H1 (cell line): ENCODE data around the gene CDC27. TPM values are rescaled to one million over a fixed set of nuclear protein-coding genes. Genes with fewer than 3 reads are reported as not detected.

Experiments used
- CTCF ChIA-PET: fragments of 300-600 bp; sonication (Branson Sonifier 250); formaldehyde crosslinking; loops from one replicate; lab custom pipeline; 2021; ENCODE audit not compliant: partially characterized antibody; lab: Charles Lee
- POLR2A ChIA-PET: fragments of 300-600 bp; sonication (Branson Sonifier 250); formaldehyde crosslinking; loops from one replicate; lab custom pipeline; 2021; ENCODE audit warnings: inconsistent platforms; ENCODE audit not compliant: partially characterized antibody; lab: Charles Lee
- DNase-seq, 2 experiments: peaks; one replicate each; pipeline versions ENCODE4 v3.0.0 to v3.0.0-alpha.2; 2010 to 2022; ENCODE audit warnings: low spot score in 2 of 2, low read depth in 1 of 2, mixed read lengths in 1 of 2
- FAIRE-seq: peaks from 2 replicates; lab custom pipeline; 2011; peaks lifted over from hg19 to GRCh38; lab: Jason Lieb, UNC
- H2AFZ ChIP-seq: 2 replicates; pipeline ENCODE4 v1.8.1; 2012; ENCODE audit warnings: low read length, inconsistent platforms
- H2AK5ac ChIP-seq: 2 replicates; pipeline ENCODE4 v1.6.1; 2013; ENCODE audit warnings: low read depth, low read length
- H2BK120ac ChIP-seq: replicated peaks from 2 replicates; pipeline ENCODE3; 2013; ENCODE audit warnings: low read depth, low read length, inconsistent platforms
- H2BK12ac ChIP-seq: 2 replicates; pipeline ENCODE4 v1.6.1; 2013; ENCODE audit warnings: low read depth, low read length
- H2BK15ac ChIP-seq: 2 replicates; pipeline ENCODE4 v1.6.1; 2013; ENCODE audit warnings: low read length
- H2BK20ac ChIP-seq: 2 replicates; pipeline ENCODE4 v1.6.1; 2013; ENCODE audit warnings: low read length
- H2BK5ac ChIP-seq: 2 replicates; pipeline ENCODE4 v1.6.1; 2013; ENCODE audit warnings: low read depth, low read length
- H3K14ac ChIP-seq: 2 replicates; pipeline ENCODE4 v1.6.1; 2013; ENCODE audit warnings: inconsistent platforms; ENCODE audit not compliant: insufficient read length
- H3K18ac ChIP-seq: 2 replicates; pipeline ENCODE4 v1.6.1; 2013; ENCODE audit warnings: low read length; ENCODE audit errors: extremely low read depth
- H3K23ac ChIP-seq: 2 replicates; pipeline ENCODE4 v1.6.1; 2013; ENCODE audit warnings: inconsistent platforms; ENCODE audit not compliant: insufficient read length
- H3K23me2 ChIP-seq: 2 replicates; pipeline ENCODE4 v1.6.1; 2013; ENCODE audit warnings: low read depth, low read length
- H3K27ac ChIP-seq: 2 replicates; pipeline ENCODE4 v1.6.1; 2011; ENCODE audit warnings: low read depth, low read length, inconsistent platforms
- H3K27me3 ChIP-seq, 4 experiments: replicated peaks in 1 of 4; 1 replicate in 1 of 4; 2 replicates in 3 of 4; pipeline versions ENCODE4 v1.6.1 to v1.8.1; 2011 to 2013; ENCODE audit warnings: low read length in 3 of 4, mild to moderate bottlenecking in 3 of 4, inconsistent platforms in 2 of 4, mixed read lengths in 2 of 4, moderate library complexity in 1 of 4; ENCODE audit not compliant: control insufficient read depth in 3 of 4, insufficient read depth in 3 of 4; ENCODE audit errors: extremely low read depth in 1 of 4
- H3K36me3 ChIP-seq, 4 experiments: 2 replicates each; pipeline versions ENCODE4 v1.6.1 to v1.8.1; 2011 to 2013; ENCODE audit warnings: mild to moderate bottlenecking in 4 of 4, low read length in 3 of 4, moderate library complexity in 2 of 4, control low read depth in 1 of 4, inconsistent platforms in 1 of 4; ENCODE audit not compliant: insufficient read depth in 4 of 4, control insufficient read depth in 2 of 4
- H3K4ac ChIP-seq: replicated peaks from 2 replicates; pipeline ENCODE3; 2013; ENCODE audit warnings: low read length, low read depth, mixed read lengths, inconsistent platforms; ENCODE audit not compliant: insufficient read length
- H3K4me1 ChIP-seq, 4 experiments: replicated peaks in 1 of 4; 1 replicate in 1 of 4; 2 replicates in 3 of 4; pipeline versions ENCODE4 v1.6.1 to v1.8.1; 2011 to 2013; ENCODE audit warnings: low read length in 3 of 4, inconsistent platforms in 2 of 4, mixed read lengths in 1 of 4; ENCODE audit not compliant: insufficient read depth in 4 of 4, control insufficient read depth in 3 of 4
- H3K4me2 ChIP-seq, 2 experiments: 2 replicates each; pipeline versions ENCODE4 v1.6.1 to v1.8.1; 2011 to 2013; ENCODE audit warnings: low read depth in 2 of 2, low read length in 2 of 2, control low read depth in 1 of 2, inconsistent platforms in 1 of 2, mild to moderate bottlenecking in 1 of 2; ENCODE audit not compliant: insufficient read depth in 1 of 2
- H3K4me3 ChIP-seq, 4 experiments: fragments of 200-600, 300-600 bp in 1 of 4; sonication (generic), shearing (Covaris generic), sonication (Bioruptor Twin) in 1 of 4; 2 replicates each; pipeline versions ENCODE4 v1.5.1 to v1.8.1; 2011 to 2016; ENCODE audit warnings: low read length in 4 of 4, low read depth in 3 of 4, control low read depth in 2 of 4, inconsistent platforms in 2 of 4, mild to moderate bottlenecking in 2 of 4, mixed read lengths in 1 of 4, moderate library complexity in 1 of 4; ENCODE audit not compliant: insufficient read depth in 2 of 4; ENCODE audit errors: extremely low read depth in 1 of 4
- H3K56ac ChIP-seq: replicated peaks from 2 replicates; pipeline ENCODE3; 2013; ENCODE audit warnings: low read depth, mild to moderate bottlenecking, mixed read lengths, low read length, inconsistent platforms; ENCODE audit not compliant: insufficient read length
- H3K79me1 ChIP-seq: 2 replicates; pipeline ENCODE4 v1.6.1; 2013; ENCODE audit warnings: low read depth, low read length, control low read depth
- H3K79me2 ChIP-seq, 2 experiments: 2 replicates each; pipeline versions ENCODE4 v1.6.1 to v1.8.1; 2012 to 2013; ENCODE audit warnings: low read length in 2 of 2, mild to moderate bottlenecking in 2 of 2, inconsistent platforms in 1 of 2; ENCODE audit not compliant: insufficient read depth in 2 of 2, control insufficient read depth in 1 of 2
- H3K9ac ChIP-seq, 4 experiments: replicated peaks in 1 of 4; 1 replicate in 1 of 4; 2 replicates in 3 of 4; pipeline versions ENCODE4 v1.6.1 to v1.8.1; 2011 to 2013; ENCODE audit warnings: low read depth in 3 of 4, low read length in 3 of 4, control low read depth in 2 of 4, mild to moderate bottlenecking in 2 of 4, moderate library complexity in 2 of 4, inconsistent platforms in 1 of 4; ENCODE audit errors: extremely low read depth in 1 of 4
- H3K9me3 ChIP-seq, 2 experiments: 2 replicates each; pipeline versions ENCODE4 v1.6.1 to v1.8.1; 2012 to 2013; ENCODE audit warnings: mild to moderate bottlenecking in 2 of 2, moderate library complexity in 2 of 2, control low read depth in 1 of 2, inconsistent platforms in 1 of 2, low read depth in 1 of 2, low read length in 1 of 2, mixed read lengths in 1 of 2; ENCODE audit not compliant: insufficient read depth in 2 of 2
- H4K20me1 ChIP-seq, 2 experiments: replicated peaks in 1 of 2; 2 replicates each; pipeline versions ENCODE3 to v1.8.1; 2011 to 2013; ENCODE audit warnings: inconsistent platforms in 2 of 2, low read length in 2 of 2, mild to moderate bottlenecking in 1 of 2; ENCODE audit not compliant: insufficient read depth in 2 of 2, control insufficient read depth in 1 of 2
- H4K5ac ChIP-seq: 2 replicates; pipeline ENCODE4 v1.6.1; 2013; ENCODE audit warnings: low read length, low read depth, mixed read lengths, inconsistent platforms; ENCODE audit not compliant: insufficient read length
- H4K8ac ChIP-seq: 2 replicates; pipeline ENCODE4 v1.8.0; 2013; ENCODE audit warnings: mild to moderate bottlenecking, moderate library complexity, low read length, inconsistent platforms; ENCODE audit not compliant: insufficient read depth; ENCODE audit errors: extremely low read depth
- H4K91ac ChIP-seq: replicated peaks from 2 replicates; pipeline ENCODE3; 2013; ENCODE audit warnings: low read length, mixed read lengths, inconsistent platforms; ENCODE audit not compliant: insufficient read length
- BACH1 ChIP-seq: IDR thresholded peaks from 2 replicates; pipeline ENCODE4 v1.6.1; 2012; ENCODE audit warnings: low read length, improper control_type of control experiment
- CBX5 ChIP-seq: fragments of 300-800, 300-1000 bp; sonication (generic); IDR thresholded peaks from 2 replicates; pipeline ENCODE4 v1.7.1; 2016; ENCODE audit warnings: antibody characterized with exemption, low read length, low read depth
- CHD2 ChIP-seq: IDR thresholded peaks from 2 replicates; pipeline ENCODE4 v1.6.1; 2012; ENCODE audit warnings: low read length, improper control_type of control experiment
- EGR1 ChIP-seq: IDR thresholded peaks from 2 replicates; pipeline ENCODE4 v1.6.1; 2011; ENCODE audit warnings: low read depth, low read length, borderline replicate concordance
- GABPA ChIP-seq: IDR thresholded peaks from 2 replicates; pipeline ENCODE4 v1.6.1; 2011; ENCODE audit warnings: mild to moderate bottlenecking, low read length, moderate library complexity, borderline replicate concordance; ENCODE audit not compliant: insufficient read depth
- JUND ChIP-seq: IDR thresholded peaks from 2 replicates; pipeline ENCODE4 v1.6.1; 2011; ENCODE audit warnings: mild to moderate bottlenecking, improper control_type of control experiment, low read length
- NRF1 ChIP-seq: IDR thresholded peaks from 2 replicates; pipeline ENCODE4 v1.6.1; 2011; ENCODE audit warnings: mild to moderate bottlenecking, low read depth, low read length, improper control_type of control experiment
- PHF8 ChIP-seq: fragments of 200-600 bp; sonication (generic); conservative IDR thresholded peaks from 2 replicates; pipeline ENCODE4 v1.7.1; 2012; ENCODE audit warnings: low read depth, mild to moderate bottlenecking, inconsistent platforms, low read length, moderate library complexity
- POLR2A ChIP-seq, 2 experiments: IDR thresholded peaks; 1 replicate in 1 of 2; 2 replicates in 1 of 2; pipeline ENCODE4 v1.6.1; 2011; ENCODE audit warnings: low read depth in 2 of 2, low read length in 2 of 2, mild to moderate bottlenecking in 2 of 2; ENCODE audit errors: control extremely low read depth in 1 of 2
- POLR2AphosphoS5 ChIP-seq: IDR thresholded peaks from 2 replicates; pipeline ENCODE4 v1.6.1; 2011; ENCODE audit warnings: low read depth, low read length
- RFX5 ChIP-seq: IDR thresholded peaks from 2 replicates; pipeline ENCODE4 v1.6.1; 2011; ENCODE audit warnings: low read depth, low read length, improper control_type of control experiment, borderline replicate concordance
- RXRA ChIP-seq: IDR thresholded peaks from 2 replicates; pipeline ENCODE4 v1.6.1; 2011; ENCODE audit warnings: low read depth, mild to moderate bottlenecking, low read length, moderate library complexity; ENCODE audit not compliant: insufficient read depth
- SP4 ChIP-seq: IDR thresholded peaks from 2 replicates; pipeline ENCODE4 v1.6.1; 2012; ENCODE audit warnings: low read length, inconsistent platforms
- TAF1 ChIP-seq: IDR thresholded peaks from 2 replicates; pipeline ENCODE4 v1.6.1; 2011; ENCODE audit warnings: mild to moderate bottlenecking, low read depth, low read length
- WGBS, 2 experiments: shearing (Covaris generic) in 1 of 2; methylation state at CpG; one replicate each; pipeline versions ENCODE4 v1.1.6 to v1.1.7; 2013 to 2015; ENCODE audit warnings: low lambda C conversion rate in 2 of 2, mixed read lengths in 2 of 2, inconsistent platforms in 1 of 2, low coverage in 1 of 2, missing lambda C conversion rate in 1 of 2; ENCODE audit not compliant: insufficient replicate concordance in 2 of 2, insufficient coverage in 1 of 2, insufficient read length in 1 of 2; ENCODE audit errors: extremely low coverage in 1 of 2, missing lambda C conversion rate in 1 of 2; 5-methylcytosine and 5-hydroxymethylcytosine counted together
- polyA plus RNA-seq, 7 experiments: library from polyadenylated mRNA; depleted of rRNA in 3 of 7; stranded (reverse) in 5 of 7; unstranded in 2 of 7; fragments of >200 nt in 5 of 7; fragments of 200-250 nt in 2 of 7; gene quantifications; 1 replicate in 5 of 7; 2 replicates in 1 of 7; 4 replicates in 1 of 7; pipeline versions ENCODE4 v1.2.1 to v1.2.3, GENCODE V29; 2011 to 2013; ENCODE audit warnings: missing spikeins in 2 of 7, mixed read lengths in 2 of 7
- total RNA-seq: library from RNA; stranded (reverse); fragmentation: NEBNext Ultra II Directional; extraction: Animal tissue kit (Norgen Biotek cat#: 25700); gene quantifications from 2 replicates; pipeline ENCODE4 v1.2.1, GENCODE V29; 2021
- TF ChIP-seq, protein P1 (sequence below): IDR thresholded peaks from 2 replicates; pipeline ENCODE4 v1.6.1; 2011; ENCODE audit warnings: low read depth, mild to moderate bottlenecking, low read length; ENCODE audit not compliant: insufficient read depth
- TF ChIP-seq, protein P2 (sequence below): IDR thresholded peaks from 2 replicates; pipeline ENCODE4 v1.6.1; 2012; ENCODE audit warnings: inconsistent platforms

CDC27 gene
- total and polyA plus RNA-seq, 2 of the 8 experiments (the other 6 are each of a cell fraction or from before 2014, with no cell fraction given), result 41.9 to 87.5 TPM

DNA sequence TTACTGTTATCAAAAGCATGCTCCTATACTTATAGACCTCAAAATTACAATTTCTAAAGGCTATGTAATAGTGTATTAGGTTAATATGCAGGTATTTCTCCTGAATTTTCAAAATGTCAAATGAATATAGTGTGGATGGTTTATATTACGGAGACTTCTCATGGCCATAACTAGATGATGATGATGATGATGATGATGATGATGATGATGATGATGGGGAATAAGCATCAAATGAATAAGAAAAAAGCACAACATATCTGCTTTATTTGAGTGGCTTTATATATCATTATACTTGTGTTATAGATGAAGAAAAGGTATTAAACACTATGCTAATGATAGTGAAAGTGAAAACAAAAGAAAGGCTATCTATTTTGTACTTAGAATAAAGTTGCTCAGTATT is 53.9 kb downstream of the CDC27 start:
- Histone ChIP-seq H4K5ac (no peak overlapping the region), H2BK20ac (no peak overlapping the region), H3K14ac (no peak overlapping the region), H3K56ac (no peak overlapping the region), H3K27ac (no peak overlapping the region), H3K4ac (no peak overlapping the region), H3K36me3 (peaks cover 8 to 39% (median 19%) of the 10 kb centered on the region in 4 experiments), H3K23ac (no peak overlapping the region), H3K79me2 (no peaks in the 10 kb centered on the region), H4K20me1 (no peaks in the 10 kb centered on the region), H2BK12ac (no peak overlapping the region), H3K9ac (no peak overlapping the region), H4K8ac (no peak overlapping the region), H3K4me3 (no peak overlapping the region), H2AK5ac (no peak overlapping the region), H3K9me3 (no peaks in the 10 kb centered on the region), H2BK15ac (no peak overlapping the region), H3K79me1 (no peaks in the 10 kb centered on the region), H3K18ac (no peak overlapping the region), H4K91ac (no peak overlapping the region), H3K4me2 (no peak overlapping the region), H3K27me3 (no peaks in the 10 kb centered on the region), H2BK120ac (no peak overlapping the region), H3K4me1 (no peaks in the 10 kb centered on the region), H2AFZ (no peak overlapping the region), H2BK5ac (no peak overlapping the region), H3K23me2 (no peaks in the 10 kb centered on the region)
- no peak for FAIRE-seq
- CTCF ChIA-PET, result interaction anchor here (1.5 kb wide), 1 partner anchor 193 kb away, joined by 3 read pairs; no protein-coding TSS in a partner anchor
- POLR2A ChIA-PET, result no interaction called here
- 90% methylated on average over 1 of the region's 1 CpG; no CpG with 5 or more reads in 1 of the 2 experiments for WGBS, 2 experiments
- DNase-seq, result no peak
- TF ChIP-seq JUND (no peak), RFX5 (no peak), TAF1 (no peak), PHF8 (no peak), NRF1 (no peak), BACH1 (no peak), RXRA (no peak), CBX5 (no peak), SP4 (no peak), EGR1 (no peak), GABPA (no peak), POLR2AphosphoS5 (no peak), POLR2A (IDR thresholded peaks at IDR 0.05; ENCODE audit: control extremely low read depth in 1 of 2, low read depth in 2 of 2, low read length in 2 of 2) (no peak), CHD2 (no peak)
- TF ChIP-seq, protein P1, sequence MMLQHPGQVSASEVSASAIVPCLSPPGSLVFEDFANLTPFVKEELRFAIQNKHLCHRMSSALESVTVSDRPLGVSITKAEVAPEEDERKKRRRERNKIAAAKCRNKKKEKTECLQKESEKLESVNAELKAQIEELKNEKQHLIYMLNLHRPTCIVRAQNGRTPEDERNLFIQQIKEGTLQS, result no peak
- TF ChIP-seq, protein P2, sequence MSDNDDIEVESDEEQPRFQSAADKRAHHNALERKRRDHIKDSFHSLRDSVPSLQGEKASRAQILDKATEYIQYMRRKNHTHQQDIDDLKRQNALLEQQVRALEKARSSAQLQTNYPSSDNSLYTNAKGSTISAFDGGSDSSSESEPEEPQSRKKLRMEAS, result no peak
